Breast epithelium (tissue), 3 donors: ENCODE data around the gene PPP2R3A.

Experiments used
- POLR2A ChIP-seq: fragments of 450-650 bp; IDR thresholded peaks from one replicate; pipeline ENCODE4 v1.6.1; 2016; ENCODE audit warnings: antibody characterized with exemption, mild to moderate bottlenecking, moderate library complexity
- POLR2AphosphoS5 ChIP-seq, 3 donors: sonication (generic); formaldehyde crosslinking; IDR thresholded peaks; one replicate each; pipeline ENCODE4 v1.6.1; 2017; ENCODE audit warnings: antibody characterized with exemption in 3 of 3
- TF ChIP-seq, protein P1 (sequence below), 3 donors: fragments of 450-650 bp; IDR thresholded peaks; one replicate each; pipeline ENCODE4 v1.5.1; 2016 to 2017; ENCODE audit warnings: antibody characterized with exemption in 3 of 3, mild to moderate bottlenecking in 3 of 3, moderate library complexity in 3 of 3

DNA sequence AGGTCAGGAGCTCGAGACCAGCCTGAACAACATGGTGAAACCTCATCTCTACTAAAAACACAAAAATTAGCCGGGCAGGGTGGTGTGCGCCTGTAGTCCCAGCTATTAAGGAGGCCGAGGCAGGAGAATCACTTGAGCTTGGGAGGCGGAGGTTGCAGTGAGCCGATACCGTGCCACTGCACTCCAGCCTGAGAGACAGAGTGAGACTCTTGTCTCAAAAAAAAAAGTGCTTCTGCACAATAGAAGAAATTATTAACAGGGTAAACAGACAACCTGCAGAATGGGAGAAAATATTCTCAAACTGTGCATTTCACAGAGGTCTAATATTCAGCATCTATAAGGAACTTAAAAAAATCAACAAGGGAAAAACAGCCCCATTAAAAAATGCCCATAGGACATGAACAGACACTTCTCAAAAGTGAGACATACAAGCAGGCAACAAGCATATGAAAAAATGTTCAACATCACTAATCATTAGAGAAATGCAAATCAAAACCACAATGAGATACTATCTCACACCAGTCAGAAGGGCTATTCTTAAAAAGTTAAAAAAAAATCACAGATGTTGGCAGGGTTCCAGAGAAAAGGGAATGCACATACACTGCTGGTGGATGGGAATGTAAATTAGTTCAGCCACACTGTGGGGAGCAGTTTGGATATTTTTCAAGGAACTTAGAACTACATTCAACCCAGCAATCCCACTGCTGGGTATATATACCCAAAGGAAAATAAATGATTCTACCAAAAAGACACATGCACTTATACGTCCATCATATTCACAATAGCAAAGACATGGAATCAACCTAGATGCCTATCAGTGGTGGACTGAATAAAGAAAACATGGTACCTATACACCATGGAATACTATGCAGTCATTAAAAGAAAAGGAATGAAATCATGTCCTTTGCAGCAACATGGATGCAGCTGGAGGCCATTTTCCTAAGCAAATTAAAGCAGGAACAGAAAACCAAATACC lies 155.1 kb downstream of the PPP2R3A start:
- TF ChIP-seq, protein P1, sequence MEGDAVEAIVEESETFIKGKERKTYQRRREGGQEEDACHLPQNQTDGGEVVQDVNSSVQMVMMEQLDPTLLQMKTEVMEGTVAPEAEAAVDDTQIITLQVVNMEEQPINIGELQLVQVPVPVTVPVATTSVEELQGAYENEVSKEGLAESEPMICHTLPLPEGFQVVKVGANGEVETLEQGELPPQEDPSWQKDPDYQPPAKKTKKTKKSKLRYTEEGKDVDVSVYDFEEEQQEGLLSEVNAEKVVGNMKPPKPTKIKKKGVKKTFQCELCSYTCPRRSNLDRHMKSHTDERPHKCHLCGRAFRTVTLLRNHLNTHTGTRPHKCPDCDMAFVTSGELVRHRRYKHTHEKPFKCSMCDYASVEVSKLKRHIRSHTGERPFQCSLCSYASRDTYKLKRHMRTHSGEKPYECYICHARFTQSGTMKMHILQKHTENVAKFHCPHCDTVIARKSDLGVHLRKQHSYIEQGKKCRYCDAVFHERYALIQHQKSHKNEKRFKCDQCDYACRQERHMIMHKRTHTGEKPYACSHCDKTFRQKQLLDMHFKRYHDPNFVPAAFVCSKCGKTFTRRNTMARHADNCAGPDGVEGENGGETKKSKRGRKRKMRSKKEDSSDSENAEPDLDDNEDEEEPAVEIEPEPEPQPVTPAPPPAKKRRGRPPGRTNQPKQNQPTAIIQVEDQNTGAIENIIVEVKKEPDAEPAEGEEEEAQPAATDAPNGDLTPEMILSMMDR (IDR thresholded peaks at IDR 0.05), result no peak
- TF ChIP-seq POLR2AphosphoS5 (IDR thresholded peaks at IDR 0.05), result no peak
- TF ChIP-seq POLR2A, result no peak
